ENCODE results near the gene CDKAL1.

The CDKAL1 gene

GRCh38 chr6:21144928-21145327 lies 610.7 kb downstream of the CDKAL1 start:
- no peak for DNase-seq

GRCh38 chr6:21147995-21148394 lies 613.7 kb downstream of the CDKAL1 start:
- DNase-seq = no peak

- DNase-seq = no peak
Measured at GRCh38 chr6:21149470-21149869, 615.2 kb downstream of the CDKAL1 start.

GRCh38 chr6:21150667-21151066 lies 616.4 kb downstream of the CDKAL1 start:
- DNase-seq = no peak

- DNase-seq = no peak
Measured at GRCh38 chr6:21151119-21151518, 616.9 kb downstream of the CDKAL1 start.

GRCh38 chr6:21151530-21151929 lies 617.3 kb downstream of the CDKAL1 start:
- no peak for DNase-seq

- no peak for DNase-seq
Measured at GRCh38 chr6:21157186-21157929, 623.1 kb downstream of the CDKAL1 start.

GRCh38 chr6:21158149-21158548 lies 623.9 kb downstream of the CDKAL1 start:
- no peak for DNase-seq

GRCh38 chr6:21158873-21159272 lies 624.6 kb downstream of the CDKAL1 start:
- no peak for DNase-seq

GRCh38 chr6:21159465-21159864 lies 625.2 kb downstream of the CDKAL1 start:
- DNase-seq = no peak

- DNase-seq = no peak
Measured at GRCh38 chr6:21161707-21162106, 627.5 kb downstream of the CDKAL1 start.

- no peak for DNase-seq
Measured at GRCh38 chr6:21163110-21163837, 629.0 kb downstream of the CDKAL1 start.

GRCh38 chr6:21163838-21164180 lies 629.6 kb downstream of the CDKAL1 start:
- no peak for DNase-seq

- DNase-seq = no peak
Measured at GRCh38 chr6:21164768-21165326, 630.6 kb downstream of the CDKAL1 start.

- no peak for DNase-seq
Measured at GRCh38 chr6:21166754-21167153, 632.5 kb downstream of the CDKAL1 start.

- DNase-seq = no peak
Measured at GRCh38 chr6:21167790-21168189, 633.5 kb downstream of the CDKAL1 start.

- DNase-seq = no peak
Measured at GRCh38 chr6:21171801-21172200, 637.5 kb downstream of the CDKAL1 start.

GRCh38 chr6:21173031-21173430 lies 638.8 kb downstream of the CDKAL1 start:
- no peak for DNase-seq

- no peak for DNase-seq
Measured at GRCh38 chr6:21173678-21174077, 639.4 kb downstream of the CDKAL1 start.

GRCh38 chr6:21176197-21176596 lies 641.9 kb downstream of the CDKAL1 start:
- DNase-seq = no peak

- no peak for DNase-seq
Measured at GRCh38 chr6:21180155-21180554, 645.9 kb downstream of the CDKAL1 start.

GRCh38 chr6:21180800-21181337 lies 646.6 kb downstream of the CDKAL1 start:
- DNase-seq = no peak

- DNase-seq = no peak
Measured at GRCh38 chr6:21181866-21182265, 647.6 kb downstream of the CDKAL1 start.

- no peak for DNase-seq
Measured at GRCh38 chr6:21182589-21182988, 648.3 kb downstream of the CDKAL1 start.

All from right kidney (tissue), 1 donor.